ENCODE results near the gene ZBTB45.
"Not testable (repeated sequence)": the region's sequence is repeated elsewhere in the genome, so short reads cannot be mapped to it uniquely, and the experiment has no call there.

The ZBTB45 gene

GRCh38 chr19:58516246-58516836, 3.3 kb downstream of the ZBTB45 start:
- Mint-ChIP-seq H3K9me3 (no peaks in the 10 kb centered on the region), H3K27ac (peak overlapping the region; percentile 73), H3K36me3 (peaks cover 21% of the 10 kb centered on the region), H3K4me3 (peak overlapping the region; percentile 62), H3K27me3 (peaks cover 6% of the 10 kb centered on the region), H3K4me1 (peaks cover 60% of the 10 kb centered on the region)
- DNase-seq = no peak
- CTCF ChIA-PET = interaction anchor here (1.3 to 7.4 kb wide), 2 partner anchors 38 to 63 kb away, joined by 4 to 109 read pairs; partner anchors contain the start of gene CHMP2A

- DNase-seq = no peak
- no peaks in the 10 kb centered on the region for H3K9me3 Mint-ChIP-seq
- peaks cover 21% of the 10 kb centered on the region for H3K36me3 Mint-ChIP-seq
- H3K27ac Mint-ChIP-seq = peak overlapping the region; percentile 73
- peaks cover 56% of the 10 kb centered on the region for H3K4me1 Mint-ChIP-seq
- H3K27me3 Mint-ChIP-seq = peaks cover 6% of the 10 kb centered on the region
- H3K4me3 Mint-ChIP-seq = peak overlapping the region; percentile 62
- CTCF ChIA-PET = interaction anchor here (7.4 kb wide), 1 partner anchor 64 kb away, joined by 109 read pairs; no protein-coding TSS in a partner anchor
These were observed 4.4 kb downstream of the ZBTB45 start for GRCh38 chr19:58515259-58515658.

- CTCF ChIA-PET = interaction anchor here (0.7 to 2.0 kb wide), 13 partner anchors 19 to 114 kb away, joined by 3 to 21 read pairs (median 4); partner anchors contain the start of genes CHMP2A and TRIM28
- Mint-ChIP-seq H3K27ac (peak overlapping the region; percentile 85), H3K9me3 (no peaks in the 10 kb centered on the region), H3K27me3 (peaks cover 2% of the 10 kb centered on the region), H3K4me1 (peaks cover 49% of the 10 kb centered on the region), H3K4me3 (peak overlapping the region; percentile 78), H3K36me3 (peaks cover 21% of the 10 kb centered on the region)
- DNase-seq = no peak
These were observed 5.0 kb downstream of the ZBTB45 start for GRCh38 chr19:58514564-58515022.

- Mint-ChIP-seq H3K36me3 (peaks cover 19% of the 10 kb centered on the region), H3K27me3 (no peaks in the 10 kb centered on the region), H3K4me3 (peak overlapping the region; percentile 78), H3K9me3 (no peaks in the 10 kb centered on the region), H3K4me1 (peaks cover 47% of the 10 kb centered on the region), H3K27ac (peak overlapping the region; percentile 85)
- DNase-seq = peak; percentile 97
- CTCF ChIA-PET = interaction anchor here (0.7 to 2.0 kb wide), 13 partner anchors 18 to 114 kb away, joined by 3 to 21 read pairs (median 4); partner anchors contain the start of genes CHMP2A and TRIM28
These were observed 5.7 kb downstream of the ZBTB45 start for GRCh38 chr19:58513694-58514563.

GRCh38 chr19:58513213-58513693, 6.4 kb downstream of the ZBTB45 start:
- Mint-ChIP-seq H3K27ac (no peak overlapping the region), H3K4me3 (peak overlapping the region; percentile 46), H3K4me1 (peaks cover 40% of the 10 kb centered on the region), H3K27me3 (no peaks in the 10 kb centered on the region), H3K36me3 (peaks cover 17% of the 10 kb centered on the region), H3K9me3 (no peaks in the 10 kb centered on the region)
- CTCF ChIA-PET = interaction anchor here (0.9 to 2.0 kb wide), 7 partner anchors 24 to 113 kb away, joined by 3 to 21 read pairs (median 5); partner anchors contain the start of genes CHMP2A and TRIM28
- no peak for DNase-seq

GRCh38 chr19:58511353-58512208, 8.0 kb downstream of the ZBTB45 start, which contains the start of gene SLC27A5:
TSS of gene SLC27A5 (minus strand) at chr19:58511992. CDS start at chr19:58511955, 37 bp downstream.
- no peaks in the 10 kb centered on the region for H3K27me3 Mint-ChIP-seq
- CTCF ChIA-PET = no interaction called here
- no peak within 1 kb of the TSS for H3K4me3 Mint-ChIP-seq
- H3K27ac Mint-ChIP-seq = no peak within 1 kb of the TSS
- DNase-seq = no peak
- peaks cover 30% of the 10 kb centered on the region for H3K4me1 Mint-ChIP-seq
- peaks cover 18% of the 10 kb centered on the region for H3K36me3 Mint-ChIP-seq
- H3K9me3 Mint-ChIP-seq = peaks cover 9% of the 10 kb centered on the region

- H3K4me1 Mint-ChIP-seq = peaks cover 20% of the 10 kb centered on the region
- CTCF ChIA-PET = no interaction called here
- H3K36me3 Mint-ChIP-seq = peaks cover 9% of the 10 kb centered on the region
- peaks cover 10% of the 10 kb centered on the region for H3K9me3 Mint-ChIP-seq
- no peak for DNase-seq
- no peak overlapping the region for H3K27ac Mint-ChIP-seq
- no peak overlapping the region for H3K4me3 Mint-ChIP-seq
- no peaks in the 10 kb centered on the region for H3K27me3 Mint-ChIP-seq
These were observed 9.3 kb downstream of the ZBTB45 start for GRCh38 chr19:58510084-58510862.

GRCh38 chr19:58509731-58510083, 9.9 kb downstream of the ZBTB45 start:
- peaks cover 10% of the 10 kb centered on the region for H3K9me3 Mint-ChIP-seq
- H3K27me3 Mint-ChIP-seq = no peaks in the 10 kb centered on the region
- DNase-seq = no peak
- no peak overlapping the region for H3K27ac Mint-ChIP-seq
- CTCF ChIA-PET = no interaction called here
- peaks cover 6% of the 10 kb centered on the region for H3K36me3 Mint-ChIP-seq
- peaks cover 16% of the 10 kb centered on the region for H3K4me1 Mint-ChIP-seq
- no peak overlapping the region for H3K4me3 Mint-ChIP-seq

GRCh38 chr19:58507602-58508223, 11.9 kb downstream of the ZBTB45 start:
- H3K27me3 Mint-ChIP-seq, CTCF ChIA-PET, H3K36me3 Mint-ChIP-seq, DNase-seq, H3K4me1 Mint-ChIP-seq, H3K27ac Mint-ChIP-seq, H3K4me3 Mint-ChIP-seq: not testable (repeated sequence)
- H3K9me3 Mint-ChIP-seq = peaks cover 10% of the 10 kb centered on the region

GRCh38 chr19:58500242-58500641, 19.4 kb downstream of the ZBTB45 start:
- Mint-ChIP-seq H3K27me3 (peaks cover 16% of the 10 kb centered on the region), H3K36me3 (peaks cover 15% of the 10 kb centered on the region), H3K4me3 (no peak overlapping the region), H3K27ac (no peak overlapping the region), H3K9me3 (peaks cover 11% of the 10 kb centered on the region), H3K4me1 (peaks cover 24% of the 10 kb centered on the region)
- CTCF ChIA-PET = interaction anchor here (1.5 kb wide), 2 partner anchors 18 to 20 kb away, joined by 5 to 6 read pairs; no protein-coding TSS in a partner anchor
- no peak for DNase-seq

- Mint-ChIP-seq H3K27me3 (peaks cover 16% of the 10 kb centered on the region), H3K36me3 (peaks cover 15% of the 10 kb centered on the region), H3K4me3 (peak overlapping the region; percentile 88), H3K27ac (peak overlapping the region; percentile 88), H3K9me3 (peaks cover 11% of the 10 kb centered on the region), H3K4me1 (peaks cover 24% of the 10 kb centered on the region)
- CTCF ChIA-PET = interaction anchor here (1.5 kb wide), 2 partner anchors 19 to 21 kb away, joined by 5 to 6 read pairs; no protein-coding TSS in a partner anchor
- DNase-seq = peak; percentile 99
These were observed 20.3 kb downstream of the ZBTB45 start for GRCh38 chr19:58499021-58499927.

All from activated naive CD4-positive, alpha-beta T cell treated with anti-CD3 and anti-CD28 coated beads, Interleukin-2, amount 10 ng/mL, durations not matched to agents 7 days and 5 days (primary cell).